Measurements from ENCODE around the gene ZNF354C.

ZNF354C gene

DNA sequence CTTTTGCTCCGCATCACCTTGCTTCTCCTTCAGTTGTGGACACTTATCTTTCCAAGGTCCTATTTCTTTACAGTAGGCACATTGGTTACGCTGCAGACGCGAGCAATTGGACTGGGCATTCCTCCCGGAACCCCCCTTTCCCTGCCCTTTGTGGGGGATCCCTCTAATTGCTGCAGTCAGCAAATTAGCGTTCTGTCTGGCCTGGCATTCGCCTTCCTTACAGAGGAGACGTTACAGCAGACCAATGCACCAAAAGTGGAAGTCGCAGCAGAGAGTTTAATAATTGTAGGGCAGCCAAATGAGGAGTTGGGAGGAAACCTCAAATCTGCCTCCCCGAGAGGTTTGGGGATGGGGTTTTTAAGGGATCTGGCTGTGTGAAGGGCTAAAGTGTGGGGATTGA is 5.3 kb upstream of the ZNF354C start:
- no peaks in the 10 kb centered on the region for H3K27me3 ChIP-seq (ENCODE audit: insufficient read depth, poor library complexity, severe bottlenecking)
- H3K27ac ChIP-seq (replicated peaks) = no peak overlapping the region
- DNase-seq (ENCODE audit: low read depth in 1 of 2, low spot score in 1 of 2) = no peak
- TF ChIP-seq POLR2AphosphoS5 (IDR thresholded peaks at IDR 0.05; ENCODE audit: low read depth) = no peak
- TF ChIP-seq, protein P1, sequence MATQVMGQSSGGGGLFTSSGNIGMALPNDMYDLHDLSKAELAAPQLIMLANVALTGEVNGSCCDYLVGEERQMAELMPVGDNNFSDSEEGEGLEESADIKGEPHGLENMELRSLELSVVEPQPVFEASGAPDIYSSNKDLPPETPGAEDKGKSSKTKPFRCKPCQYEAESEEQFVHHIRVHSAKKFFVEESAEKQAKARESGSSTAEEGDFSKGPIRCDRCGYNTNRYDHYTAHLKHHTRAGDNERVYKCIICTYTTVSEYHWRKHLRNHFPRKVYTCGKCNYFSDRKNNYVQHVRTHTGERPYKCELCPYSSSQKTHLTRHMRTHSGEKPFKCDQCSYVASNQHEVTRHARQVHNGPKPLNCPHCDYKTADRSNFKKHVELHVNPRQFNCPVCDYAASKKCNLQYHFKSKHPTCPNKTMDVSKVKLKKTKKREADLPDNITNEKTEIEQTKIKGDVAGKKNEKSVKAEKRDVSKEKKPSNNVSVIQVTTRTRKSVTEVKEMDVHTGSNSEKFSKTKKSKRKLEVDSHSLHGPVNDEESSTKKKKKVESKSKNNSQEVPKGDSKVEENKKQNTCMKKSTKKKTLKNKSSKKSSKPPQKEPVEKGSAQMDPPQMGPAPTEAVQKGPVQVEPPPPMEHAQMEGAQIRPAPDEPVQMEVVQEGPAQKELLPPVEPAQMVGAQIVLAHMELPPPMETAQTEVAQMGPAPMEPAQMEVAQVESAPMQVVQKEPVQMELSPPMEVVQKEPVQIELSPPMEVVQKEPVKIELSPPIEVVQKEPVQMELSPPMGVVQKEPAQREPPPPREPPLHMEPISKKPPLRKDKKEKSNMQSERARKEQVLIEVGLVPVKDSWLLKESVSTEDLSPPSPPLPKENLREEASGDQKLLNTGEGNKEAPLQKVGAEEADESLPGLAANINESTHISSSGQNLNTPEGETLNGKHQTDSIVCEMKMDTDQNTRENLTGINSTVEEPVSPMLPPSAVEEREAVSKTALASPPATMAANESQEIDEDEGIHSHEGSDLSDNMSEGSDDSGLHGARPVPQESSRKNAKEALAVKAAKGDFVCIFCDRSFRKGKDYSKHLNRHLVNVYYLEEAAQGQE (IDR thresholded peaks at IDR 0.05; ENCODE audit: insufficient replicate concordance, low read depth) = no peak
- TF ChIP-seq SPI1 (IDR thresholded peaks at IDR 0.05; ENCODE audit: borderline replicate concordance, low read depth) = no peak
- no peak for TF ChIP-seq GABPA (IDR thresholded peaks at IDR 0.05; ENCODE audit: low read depth)
- TF ChIP-seq, protein P2, sequence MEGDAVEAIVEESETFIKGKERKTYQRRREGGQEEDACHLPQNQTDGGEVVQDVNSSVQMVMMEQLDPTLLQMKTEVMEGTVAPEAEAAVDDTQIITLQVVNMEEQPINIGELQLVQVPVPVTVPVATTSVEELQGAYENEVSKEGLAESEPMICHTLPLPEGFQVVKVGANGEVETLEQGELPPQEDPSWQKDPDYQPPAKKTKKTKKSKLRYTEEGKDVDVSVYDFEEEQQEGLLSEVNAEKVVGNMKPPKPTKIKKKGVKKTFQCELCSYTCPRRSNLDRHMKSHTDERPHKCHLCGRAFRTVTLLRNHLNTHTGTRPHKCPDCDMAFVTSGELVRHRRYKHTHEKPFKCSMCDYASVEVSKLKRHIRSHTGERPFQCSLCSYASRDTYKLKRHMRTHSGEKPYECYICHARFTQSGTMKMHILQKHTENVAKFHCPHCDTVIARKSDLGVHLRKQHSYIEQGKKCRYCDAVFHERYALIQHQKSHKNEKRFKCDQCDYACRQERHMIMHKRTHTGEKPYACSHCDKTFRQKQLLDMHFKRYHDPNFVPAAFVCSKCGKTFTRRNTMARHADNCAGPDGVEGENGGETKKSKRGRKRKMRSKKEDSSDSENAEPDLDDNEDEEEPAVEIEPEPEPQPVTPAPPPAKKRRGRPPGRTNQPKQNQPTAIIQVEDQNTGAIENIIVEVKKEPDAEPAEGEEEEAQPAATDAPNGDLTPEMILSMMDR (IDR thresholded peaks at IDR 0.05; ENCODE audit: insufficient read depth, low read length) = no peak
- H3K4me3 ChIP-seq (replicated peaks; ENCODE audit: insufficient read depth, low read length) = no peak overlapping the region

DNA sequence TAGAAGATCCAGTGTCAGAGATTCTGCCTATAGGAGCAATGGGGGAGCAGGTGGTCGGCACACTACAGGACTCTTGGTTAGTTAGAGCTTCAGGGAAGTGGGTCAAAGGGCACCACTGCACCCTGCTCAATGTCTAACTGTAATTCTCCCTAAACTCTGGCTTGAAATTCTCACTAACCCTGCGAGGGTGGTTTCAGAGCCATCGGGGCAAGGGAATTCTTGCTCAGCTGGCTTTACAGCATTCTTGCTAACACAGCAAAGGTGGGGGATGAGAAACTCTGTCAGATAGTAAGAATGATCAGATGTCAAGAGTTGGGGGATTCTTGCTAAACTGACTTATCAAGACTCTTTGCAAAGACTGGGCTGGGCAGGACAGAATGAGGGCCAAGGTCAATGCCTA is 4.7 kb upstream of the ZNF354C start:
- TF ChIP-seq GABPA (IDR thresholded peaks at IDR 0.05; ENCODE audit: low read depth) (no peak), SPI1 (IDR thresholded peaks at IDR 0.05; ENCODE audit: borderline replicate concordance, low read depth) (no peak), POLR2AphosphoS5 (IDR thresholded peaks at IDR 0.05; ENCODE audit: low read depth) (no peak)
- TF ChIP-seq, protein P1 (IDR thresholded peaks at IDR 0.05; ENCODE audit: insufficient replicate concordance, low read depth) = no peak
- TF ChIP-seq, protein P2 (IDR thresholded peaks at IDR 0.05; ENCODE audit: insufficient read depth, low read length) = no peak
- no peak overlapping the region for H3K4me3 ChIP-seq (replicated peaks; ENCODE audit: insufficient read depth, low read length)
- no peak for DNase-seq (ENCODE audit: low read depth in 1 of 2, low spot score in 1 of 2)
- no peaks in the 10 kb centered on the region for H3K27me3 ChIP-seq (ENCODE audit: insufficient read depth, poor library complexity, severe bottlenecking)
- no peak overlapping the region for H3K27ac ChIP-seq (replicated peaks)

DNA sequence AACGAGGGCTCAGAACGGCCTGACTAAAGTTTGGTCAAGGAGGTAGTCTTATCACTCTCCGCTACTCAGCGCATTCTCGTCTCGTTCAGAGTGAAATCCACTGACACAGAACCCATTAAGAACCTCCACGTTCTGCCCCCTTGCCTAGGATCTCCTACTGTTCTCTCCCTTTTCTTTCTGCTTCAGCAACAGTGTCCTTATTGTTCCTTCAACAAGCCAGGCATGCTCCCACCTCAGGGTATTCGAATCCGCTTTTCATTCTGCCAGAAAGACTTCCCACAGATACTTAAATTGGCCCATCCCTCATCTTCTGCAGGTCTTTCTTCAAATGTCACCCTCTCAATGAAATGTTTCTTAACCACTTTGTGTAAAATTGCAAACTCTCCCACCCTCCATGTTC is 4.3 kb upstream of the ZNF354C start:
- DNase-seq (ENCODE audit: low read depth in 1 of 2, low spot score in 1 of 2) = no peak
- Histone ChIP-seq H3K27ac (replicated peaks) (no peak overlapping the region), H3K4me3 (replicated peaks; ENCODE audit: insufficient read depth, low read length) (no peak overlapping the region), H3K27me3 (ENCODE audit: insufficient read depth, poor library complexity, severe bottlenecking) (no peaks in the 10 kb centered on the region)
- TF ChIP-seq, protein P2 (IDR thresholded peaks at IDR 0.05; ENCODE audit: insufficient read depth, low read length) = no peak
- no peak for TF ChIP-seq SPI1 (IDR thresholded peaks at IDR 0.05; ENCODE audit: borderline replicate concordance, low read depth)
- TF ChIP-seq, protein P1 (IDR thresholded peaks at IDR 0.05; ENCODE audit: insufficient replicate concordance, low read depth) = no peak
- TF ChIP-seq GABPA (IDR thresholded peaks at IDR 0.05; ENCODE audit: low read depth) = no peak
- no peak for TF ChIP-seq POLR2AphosphoS5 (IDR thresholded peaks at IDR 0.05; ENCODE audit: low read depth)
